ENCODE data around the gene BCAR3.
"Not testable (repeated sequence)": the region's sequence is repeated elsewhere in the genome, so short reads cannot be mapped to it uniquely, and the experiment has no call there.

The BCAR3 gene

DNA sequence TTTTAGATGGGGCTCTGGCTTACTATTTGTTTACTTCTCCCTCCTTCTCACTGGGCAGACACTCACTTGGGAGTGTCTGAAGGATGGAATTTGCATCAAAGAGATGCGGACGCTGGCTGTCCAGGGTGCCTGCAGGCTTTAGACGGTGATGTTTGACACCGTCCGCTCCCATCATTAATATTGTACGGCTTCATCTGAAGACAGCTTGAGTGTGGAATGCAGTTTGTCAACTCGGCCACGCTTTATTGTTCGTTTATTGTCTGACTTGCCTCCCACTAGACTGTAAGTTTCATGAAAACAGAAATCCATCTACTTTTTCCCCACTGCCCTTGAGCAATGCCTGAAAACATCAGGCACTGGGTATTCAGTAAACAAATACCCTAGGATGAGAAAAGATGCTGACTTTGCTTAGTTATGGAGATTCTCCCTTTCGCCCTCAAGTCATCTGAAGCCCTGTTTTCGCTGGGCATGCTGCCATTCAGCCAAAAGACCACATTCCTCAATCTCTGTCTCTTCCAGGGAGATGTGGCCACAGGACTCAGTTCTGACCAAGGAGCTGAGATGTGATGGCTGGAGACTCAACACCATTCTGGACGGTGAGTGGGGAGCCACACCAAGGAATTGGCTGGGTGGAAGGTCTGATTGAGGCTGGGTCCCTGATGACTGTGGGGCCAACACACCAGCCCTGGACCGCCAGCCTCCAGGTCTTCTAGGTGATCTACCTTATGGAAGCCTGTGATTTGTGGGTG is 87.6 kb downstream of the BCAR3 start:
- DNase-seq: no peak

DNA sequence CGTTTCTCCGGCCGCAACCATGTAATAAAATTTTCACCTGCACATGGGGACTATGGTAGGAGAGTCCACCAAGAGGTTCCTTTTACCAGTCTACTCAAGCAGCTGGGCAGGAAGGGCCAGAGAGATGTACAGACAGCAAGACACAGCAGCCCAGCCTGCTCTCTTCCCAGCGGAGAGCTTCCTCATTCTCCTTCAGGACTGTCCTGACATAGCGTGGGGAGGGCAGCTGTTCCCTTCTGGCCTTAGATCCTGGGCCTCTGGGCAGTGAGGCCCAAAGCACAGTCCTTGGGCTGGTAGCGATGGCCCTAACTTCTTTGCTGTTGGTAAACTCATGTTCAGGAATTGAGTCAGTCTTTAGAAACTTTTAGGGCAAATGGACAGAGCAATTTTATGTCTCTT is 89.1 kb downstream of the BCAR3 start:
- no peak for DNase-seq

DNA sequence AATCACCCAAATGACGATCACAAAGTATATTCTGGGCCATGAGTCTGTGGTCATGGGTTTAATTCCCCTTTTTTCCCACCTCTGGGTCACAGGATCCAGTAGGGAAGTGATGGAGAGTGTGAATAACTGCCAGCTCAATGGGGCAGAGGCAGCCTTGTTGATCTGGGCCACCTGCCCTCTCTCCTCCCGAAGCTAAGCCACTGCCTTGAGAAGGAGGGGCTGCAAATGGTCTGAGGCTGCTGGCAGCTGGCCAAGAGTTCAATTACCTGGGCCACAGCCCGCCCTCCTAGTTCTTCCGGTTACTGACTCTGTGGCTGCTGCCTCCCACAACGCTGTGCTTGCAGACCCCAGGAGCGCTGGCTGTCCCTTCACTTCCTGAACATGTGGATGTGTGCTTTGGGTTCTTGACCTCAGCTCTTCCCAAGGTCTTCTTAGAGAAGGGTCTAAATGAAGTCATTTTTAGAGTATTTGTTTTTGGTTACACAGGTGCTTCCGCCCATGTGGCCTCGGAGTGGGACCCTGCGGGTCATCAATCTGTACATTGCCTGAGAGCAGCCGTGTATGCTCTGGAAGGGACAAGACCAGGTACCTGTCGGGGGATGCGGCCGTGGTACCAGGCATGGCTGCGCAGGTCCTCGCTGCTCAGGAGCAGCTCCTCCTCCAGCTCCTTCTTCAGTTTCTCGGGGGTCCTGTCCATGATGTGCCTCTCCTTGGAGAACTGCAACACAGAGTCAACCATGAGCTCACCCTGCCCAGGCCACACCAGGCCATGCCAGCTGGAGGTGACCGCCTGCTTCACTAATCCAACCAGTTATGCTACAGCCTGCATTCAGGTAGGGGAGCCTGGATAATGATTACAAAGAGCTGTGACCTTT is 89.7 kb downstream of the BCAR3 start:
- DNase-seq: no peak

GRCh38 chr1:93591291-93591675 is 90.4 kb downstream of the BCAR3 start:
- DNase-seq: not testable (repeated sequence)

- DNase-seq: no peak
Measured at GRCh38 chr1:93588955-93589354, 92.7 kb downstream of the BCAR3 start.

GRCh38 chr1:93588206-93588605 is 93.4 kb downstream of the BCAR3 start:
- no peak for DNase-seq

GRCh38 chr1:93587354-93587753 is 94.3 kb downstream of the BCAR3 start:
- DNase-seq: no peak

DNA sequence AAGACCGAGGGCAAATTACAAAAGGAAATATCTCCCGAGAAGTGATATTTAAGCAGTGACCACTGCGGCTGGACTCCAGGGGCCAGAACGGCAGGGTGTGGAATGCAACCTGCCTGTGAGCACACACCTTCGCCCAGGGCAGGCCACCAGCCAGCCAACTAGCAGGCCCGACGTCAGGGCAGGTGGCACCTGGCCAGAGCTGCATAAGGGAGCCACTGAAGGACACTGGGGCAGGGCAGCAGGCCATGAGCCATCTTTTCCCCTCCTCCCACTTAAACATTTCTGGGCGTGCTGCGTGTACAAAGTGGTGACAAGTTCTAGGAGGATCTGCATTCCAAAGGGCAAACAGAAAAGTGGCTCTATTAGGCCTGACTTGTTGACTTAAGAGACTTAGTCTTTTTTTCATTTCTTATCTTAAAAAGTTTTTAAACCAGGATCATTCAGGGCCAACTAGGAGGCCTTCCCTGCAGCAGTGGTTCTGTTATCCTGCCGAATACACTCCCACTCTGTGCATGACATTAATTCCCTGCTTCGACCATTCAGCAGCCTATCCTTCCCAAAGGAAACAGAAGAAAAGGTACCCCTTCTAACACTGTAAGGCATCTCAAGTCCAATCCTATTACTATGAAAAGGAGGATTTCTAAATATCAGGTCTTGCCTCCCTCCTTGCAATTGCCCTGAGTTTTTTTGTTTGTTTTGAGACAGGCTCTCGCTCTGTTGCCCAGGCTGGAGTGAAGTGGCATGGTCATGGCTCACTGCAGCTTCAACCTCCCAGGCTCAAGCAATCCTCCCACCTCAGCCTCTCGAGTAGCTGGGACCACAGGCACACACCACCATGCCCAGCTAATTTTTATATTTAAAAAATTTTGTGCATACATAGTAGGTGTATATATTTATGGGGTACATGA is 96.3 kb downstream of the BCAR3 start:
- DNase-seq: no peak

DNA sequence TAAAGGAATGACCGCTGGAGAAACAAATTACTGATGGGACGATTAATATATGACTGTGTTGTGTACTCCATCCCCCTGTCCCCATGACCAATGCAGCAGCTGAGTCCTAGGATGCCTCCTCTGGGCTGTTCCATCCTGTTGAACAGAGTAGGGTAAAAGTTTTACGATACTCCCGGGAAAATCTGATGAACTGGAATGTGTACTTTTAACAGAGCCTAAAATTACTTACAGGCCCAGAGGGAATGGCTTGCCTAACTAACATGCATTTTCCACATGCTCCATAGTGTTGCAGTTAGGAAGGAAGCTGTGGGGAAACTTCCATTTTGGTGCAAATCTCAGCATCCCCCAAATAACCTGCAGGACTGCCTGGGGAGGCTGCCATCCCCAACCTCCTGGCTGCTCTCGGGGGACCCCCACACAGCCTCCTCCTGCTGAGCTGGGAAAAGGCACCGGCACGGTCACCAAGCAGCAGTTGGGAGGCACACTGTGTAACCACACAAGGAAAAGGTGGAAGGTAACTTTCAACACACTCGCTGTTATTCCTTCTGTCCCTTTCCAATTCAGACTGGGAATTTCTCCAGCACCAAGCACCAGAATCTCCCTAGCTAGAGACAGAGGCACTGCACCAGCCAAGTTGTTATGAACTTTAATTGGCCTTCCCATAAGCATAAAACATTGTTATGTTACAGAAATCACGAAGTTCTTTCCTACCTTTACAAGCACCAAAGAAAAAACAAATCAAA is 97.2 kb downstream of the BCAR3 start:
- no peak for DNase-seq

DNA sequence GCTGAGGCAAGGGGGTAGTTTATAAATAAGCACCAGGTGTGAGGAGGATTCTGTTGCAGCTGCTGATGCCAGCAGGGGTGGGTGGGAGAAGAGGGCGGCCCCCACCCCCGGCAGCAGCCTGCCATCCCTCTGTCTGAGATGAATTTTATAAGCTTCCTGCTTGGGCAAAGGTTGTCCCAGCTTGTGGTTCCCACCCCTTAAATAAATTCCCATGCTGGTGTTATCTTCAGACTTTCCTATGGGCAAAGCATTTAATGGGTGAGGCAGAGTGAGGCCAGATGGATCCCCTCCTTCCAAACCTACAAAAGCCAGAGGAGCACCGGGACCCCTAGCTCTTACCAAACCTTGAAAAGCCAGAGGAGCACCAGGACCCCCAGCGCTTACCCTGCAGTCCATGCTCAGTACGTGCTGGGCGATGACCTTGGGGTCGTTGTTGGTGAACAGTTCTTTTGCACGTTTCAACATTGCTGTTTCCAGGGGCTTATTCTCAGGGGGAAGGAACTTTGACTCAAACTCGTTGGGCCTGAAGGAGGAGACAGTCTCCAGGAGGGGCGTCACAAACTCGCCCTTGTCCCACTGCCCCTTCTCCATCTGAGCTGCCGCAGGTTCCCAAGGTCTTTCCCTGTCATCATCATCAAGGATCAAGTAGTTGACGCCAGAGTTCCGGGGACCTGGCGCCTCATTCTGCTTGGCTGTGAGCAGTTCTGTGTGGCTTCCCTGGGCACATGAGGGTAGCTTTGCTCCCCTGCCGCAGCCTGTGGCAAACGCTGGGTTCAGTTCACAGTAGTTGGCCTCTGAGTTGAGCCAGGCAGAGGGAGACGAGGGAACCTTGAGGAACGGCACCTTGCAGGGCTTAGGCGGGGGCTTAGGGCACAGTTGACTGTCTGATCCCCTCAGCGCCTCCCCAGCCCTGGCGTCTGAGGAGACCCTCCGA is 99.5 kb downstream of the BCAR3 start:
- no peak for DNase-seq

GRCh38 chr1:93579891-93580290 is 101.7 kb downstream of the BCAR3 start:
- DNase-seq: no peak

- no peak for DNase-seq
Measured at GRCh38 chr1:93578911-93579825, 102.5 kb downstream of the BCAR3 start.

- DNase-seq: no peak
Measured at GRCh38 chr1:93578433-93578830, 103.2 kb downstream of the BCAR3 start.

DNA sequence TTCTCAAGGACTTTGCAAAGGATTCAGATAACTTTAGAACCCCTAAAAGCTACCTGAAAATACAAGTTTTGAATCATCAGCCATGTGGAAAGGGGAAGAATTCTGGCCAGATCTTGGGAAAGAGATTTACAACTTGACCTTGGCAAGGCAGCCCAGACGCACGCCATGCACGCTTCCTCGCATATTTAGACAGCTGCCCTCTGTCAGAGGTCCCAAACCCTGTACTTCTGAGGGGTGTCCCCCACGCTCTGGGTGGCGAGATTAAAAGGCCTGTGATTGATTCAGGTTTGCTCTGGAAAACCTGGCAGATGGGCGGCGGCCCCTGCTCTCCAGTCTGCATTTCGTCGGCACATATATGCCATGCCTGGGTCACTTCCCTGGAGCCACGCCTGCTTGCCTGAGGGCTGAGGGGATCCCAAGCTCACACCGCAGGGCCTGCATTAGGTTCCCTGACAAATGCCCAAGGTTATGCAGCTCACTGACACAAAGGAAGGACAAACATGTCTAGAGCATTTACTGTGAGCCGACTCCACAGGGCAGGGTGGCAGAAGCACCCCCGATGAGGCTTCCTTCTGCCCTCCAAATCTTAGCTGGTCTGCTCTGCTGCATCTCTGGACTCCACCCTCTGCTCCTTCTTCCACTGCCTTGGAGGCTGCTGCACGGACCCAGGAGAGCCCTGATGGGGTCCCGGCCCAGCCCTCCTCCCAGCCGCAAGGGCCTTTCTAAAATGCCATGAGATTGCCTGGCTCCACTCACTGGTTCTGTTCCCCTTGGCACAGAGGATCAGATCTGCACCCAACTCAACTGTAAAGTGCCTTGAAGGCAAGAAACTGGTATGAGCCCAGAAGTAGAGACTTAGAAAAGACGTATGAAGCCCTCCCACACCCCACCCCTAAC is 103.9 kb downstream of the BCAR3 start:
- DNase-seq: no peak

GRCh38 chr1:93576746-93577145 is 104.9 kb downstream of the BCAR3 start:
- no peak for DNase-seq

DNA sequence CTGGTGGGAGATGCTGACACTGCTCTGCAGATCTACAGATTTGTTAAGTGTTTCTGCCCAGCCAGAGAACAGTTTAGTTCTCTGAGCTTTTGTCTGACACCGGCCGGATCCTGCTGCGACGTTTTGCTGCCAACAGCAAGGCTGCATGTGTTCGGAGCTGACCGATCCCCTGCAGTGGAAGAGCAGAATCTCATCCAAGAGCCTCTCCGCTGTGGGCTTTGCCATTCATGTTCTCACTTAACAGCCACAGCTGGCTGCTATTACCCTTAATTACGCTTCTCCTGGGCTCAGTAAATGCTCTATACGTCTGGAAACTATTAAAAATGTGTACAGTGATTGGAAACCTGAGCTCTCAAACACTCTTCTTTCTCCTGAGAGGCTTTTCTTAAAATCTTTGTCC is 105.3 kb downstream of the BCAR3 start:
- no peak for DNase-seq

DNA sequence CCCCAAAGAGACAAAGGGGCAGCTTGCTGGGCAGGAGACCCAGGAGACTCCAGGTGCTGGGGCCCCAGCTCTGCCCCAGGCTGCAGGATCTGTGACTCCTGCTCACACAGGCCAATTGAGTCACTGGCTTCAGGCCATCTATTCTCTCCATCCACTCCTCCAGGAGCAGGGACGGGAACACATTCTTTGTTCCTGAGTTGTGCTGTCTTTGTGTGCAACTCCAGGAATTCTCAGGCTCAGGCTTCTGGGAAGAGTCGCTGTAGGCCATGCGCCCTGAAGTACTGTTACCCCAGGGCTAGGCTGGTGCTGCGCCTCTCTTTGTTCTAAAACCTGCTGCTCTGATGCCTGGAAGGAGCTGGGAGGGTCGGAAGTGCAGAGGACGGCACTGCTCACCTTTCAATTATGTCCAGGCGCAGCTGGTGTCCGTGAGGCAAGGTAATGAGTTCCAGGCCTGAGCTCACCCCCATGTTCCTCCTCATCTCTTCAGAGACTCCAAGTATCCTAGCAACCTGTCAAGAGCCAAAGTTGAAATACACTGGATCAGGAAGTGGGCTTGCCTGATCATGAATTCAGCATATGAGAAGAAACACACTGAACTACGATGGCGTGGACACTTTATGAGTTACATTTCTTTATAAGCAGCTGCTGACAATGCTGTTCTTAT is 105.9 kb downstream of the BCAR3 start:
- no peak for DNase-seq

DNA sequence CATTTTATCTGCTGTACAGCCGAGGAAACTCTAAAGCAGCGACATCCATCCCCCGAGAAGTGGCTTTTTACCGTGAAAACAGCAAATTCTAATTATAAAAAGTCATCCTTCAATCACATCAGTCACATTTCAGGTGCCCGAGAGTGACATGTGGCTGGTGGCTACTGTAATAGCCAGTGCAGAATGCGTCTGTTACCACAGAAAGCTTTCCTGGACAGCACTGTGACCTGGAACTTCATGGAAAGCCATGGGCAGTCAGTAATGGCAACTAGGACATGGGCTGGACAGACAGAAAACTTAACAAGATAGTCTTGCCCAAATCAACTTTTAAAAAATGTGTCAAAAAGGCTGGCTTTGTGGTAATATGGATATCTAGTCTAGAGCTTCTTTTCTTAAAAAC is 106.6 kb downstream of the BCAR3 start:
- DNase-seq: no peak

- DNase-seq: no peak
Measured at GRCh38 chr1:93574511-93574910, 107.1 kb downstream of the BCAR3 start.
